ENCODE data around the gene MEN1.

The MEN1 gene

GRCh38 chr11:64801561-64802369, 8.6 kb downstream of the MEN1 start:
- no peak for DNase-seq (ENCODE audit: low read depth in 3 of 3)

DNA sequence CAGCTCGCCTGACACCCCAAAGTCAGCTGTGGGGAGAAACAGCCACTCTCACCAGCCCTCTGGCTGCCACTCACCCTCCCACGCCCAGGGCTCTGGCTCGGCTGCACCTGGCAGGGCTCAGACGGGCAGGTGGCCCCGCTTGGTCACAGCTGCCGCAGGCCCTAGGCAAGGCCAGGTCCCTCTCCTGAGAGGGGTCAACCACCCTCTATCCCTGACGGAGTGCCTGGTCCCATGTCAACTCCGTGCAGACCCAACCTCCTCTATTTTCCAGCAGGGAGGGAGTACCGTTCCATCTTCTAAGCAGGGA, 9.2 kb downstream of the MEN1 start:
- no peak for DNase-seq (ENCODE audit: low read depth in 3 of 3)

GRCh38 chr11:64800303-64801157, 9.8 kb downstream of the MEN1 start:
- no peak for DNase-seq (ENCODE audit: low read depth in 3 of 3)

DNA sequence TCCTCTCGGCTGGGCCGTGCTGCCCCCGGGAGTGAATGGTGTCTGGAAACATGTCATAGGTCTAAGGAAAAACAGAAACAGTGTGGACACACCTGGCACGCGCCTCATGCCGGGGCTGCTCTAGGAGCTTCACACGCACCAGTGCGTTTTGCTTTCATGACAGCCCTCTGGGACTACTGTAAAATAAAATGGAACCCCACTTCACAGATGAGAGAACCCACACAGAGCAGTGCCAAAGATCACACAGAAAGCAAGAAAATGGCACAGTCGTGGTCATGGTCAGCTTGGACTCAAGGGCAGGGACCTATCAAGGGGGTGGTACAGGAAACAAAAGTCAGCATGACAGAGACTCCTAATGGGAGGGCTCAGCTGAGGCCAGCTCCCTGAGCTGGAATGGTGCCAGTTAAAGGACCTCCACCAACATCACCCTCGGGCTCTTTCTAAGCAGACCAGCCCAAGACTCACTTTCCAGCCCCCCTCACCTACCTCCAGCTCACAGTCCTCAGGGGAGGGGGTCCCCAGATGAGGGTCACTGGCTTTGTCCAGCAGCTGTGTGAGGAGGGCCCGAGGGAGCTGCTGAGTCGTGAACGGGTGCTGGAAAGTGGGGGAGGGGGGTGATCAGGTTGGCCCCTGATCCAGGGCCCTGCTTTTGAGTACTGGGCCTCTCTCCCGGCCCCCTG, 10.6 kb downstream of the MEN1 start:
- DNase-seq (ENCODE audit: low read depth in 3 of 3): no peak

DNA sequence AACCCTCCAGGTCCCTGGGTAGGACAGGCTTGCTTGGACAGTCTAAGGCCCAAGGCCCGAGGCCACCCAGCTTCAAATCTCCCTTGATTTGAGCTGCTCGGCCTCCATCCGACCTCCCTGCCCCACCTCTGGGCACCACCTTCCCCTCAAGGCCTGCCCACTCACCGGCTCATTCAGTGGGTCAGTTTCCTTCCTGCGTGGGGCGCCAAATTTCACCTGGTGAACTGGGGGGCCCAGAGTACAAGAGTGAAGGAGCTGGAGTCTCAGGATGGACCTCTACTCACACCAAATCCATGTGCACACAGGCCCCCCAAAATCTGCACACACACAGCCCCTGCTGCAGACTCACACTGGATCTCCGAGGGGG, 11.1 kb downstream of the MEN1 start:
- no peak for DNase-seq (ENCODE audit: low read depth in 3 of 3)

DNA sequence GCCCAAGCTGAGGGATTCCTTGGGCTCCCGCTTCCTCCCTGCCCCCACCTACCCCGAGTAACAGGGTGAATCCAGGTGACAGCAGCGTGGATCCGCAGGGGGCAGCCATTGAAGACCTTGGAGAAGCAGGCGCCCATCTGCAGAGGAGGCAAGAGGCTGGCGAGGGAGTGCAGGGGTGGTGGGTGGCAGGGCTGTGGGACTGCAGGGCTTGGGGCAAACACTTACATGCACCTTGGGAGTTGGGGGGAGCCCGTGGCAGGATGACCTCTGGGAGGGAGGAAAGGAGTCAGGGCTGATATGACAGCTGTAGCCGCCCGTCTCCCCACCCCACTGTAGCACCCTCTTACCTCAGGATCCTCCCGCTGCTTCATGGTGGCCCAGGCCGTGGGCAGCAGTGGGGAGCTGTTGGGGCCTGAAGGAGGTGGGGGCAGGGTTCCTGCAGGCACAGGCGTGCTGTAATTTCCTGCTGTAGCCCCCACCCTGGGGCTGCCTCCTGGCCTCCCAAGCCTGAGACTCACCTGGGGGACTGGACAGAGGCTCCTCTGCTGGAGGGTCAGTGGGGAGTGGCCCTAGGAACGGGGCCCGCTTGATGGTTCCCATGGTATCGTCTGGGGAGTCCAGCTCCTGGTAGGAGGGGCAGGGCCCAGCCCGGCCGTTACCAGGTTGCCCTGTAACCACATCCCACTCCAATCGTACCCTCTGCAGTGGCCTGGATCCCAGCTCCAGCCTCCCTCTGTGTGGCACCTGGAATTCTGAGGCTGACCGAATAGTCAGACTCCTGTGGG, 13.4 kb downstream of the MEN1 start:
- no peak for DNase-seq (ENCODE audit: low read depth in 3 of 3)

DNA sequence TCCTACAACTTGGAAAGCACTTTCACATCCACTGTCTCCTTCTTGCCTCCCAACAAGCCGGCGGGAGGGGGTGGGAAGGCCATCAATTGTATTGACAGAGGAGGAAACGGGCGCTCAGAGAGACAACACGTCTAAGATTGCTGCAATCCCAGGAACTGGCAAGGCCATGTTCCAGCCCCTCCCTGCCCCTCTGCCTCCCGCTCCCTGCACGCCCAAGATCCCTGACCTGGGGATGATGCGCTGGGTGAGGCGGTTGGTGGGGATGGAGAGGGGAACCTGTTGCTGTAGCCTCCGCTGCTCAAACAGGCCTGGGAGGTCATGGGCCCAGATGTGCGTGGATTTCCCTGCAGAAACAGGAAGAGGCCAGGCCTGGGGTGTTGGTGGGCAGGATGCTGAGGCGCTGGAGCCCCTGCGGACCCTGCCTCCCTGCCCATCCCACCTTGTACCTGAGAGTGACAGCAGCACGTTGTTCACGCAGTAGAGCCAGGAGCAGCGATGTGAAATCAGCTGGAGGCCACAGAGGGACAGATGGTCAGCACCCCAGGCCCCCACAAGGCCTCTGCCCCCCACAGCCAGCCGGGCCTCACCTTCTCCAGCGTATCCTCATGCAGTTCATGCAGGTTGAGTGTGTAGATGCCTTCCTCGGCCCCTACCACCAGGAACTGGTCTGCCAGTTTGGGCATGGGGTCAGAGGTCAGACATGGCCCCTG, 14.1 kb downstream of the MEN1 start:
- DNase-seq (ENCODE audit: low read depth in 3 of 3): no peak

- no peak for DNase-seq (ENCODE audit: low read depth in 3 of 3)
Observed at GRCh38 chr11:64794526-64794925, 15.8 kb downstream of the MEN1 start.

- no peak for DNase-seq (ENCODE audit: low read depth in 3 of 3)
Observed at GRCh38 chr11:64793271-64794160, 16.8 kb downstream of the MEN1 start.

DNA sequence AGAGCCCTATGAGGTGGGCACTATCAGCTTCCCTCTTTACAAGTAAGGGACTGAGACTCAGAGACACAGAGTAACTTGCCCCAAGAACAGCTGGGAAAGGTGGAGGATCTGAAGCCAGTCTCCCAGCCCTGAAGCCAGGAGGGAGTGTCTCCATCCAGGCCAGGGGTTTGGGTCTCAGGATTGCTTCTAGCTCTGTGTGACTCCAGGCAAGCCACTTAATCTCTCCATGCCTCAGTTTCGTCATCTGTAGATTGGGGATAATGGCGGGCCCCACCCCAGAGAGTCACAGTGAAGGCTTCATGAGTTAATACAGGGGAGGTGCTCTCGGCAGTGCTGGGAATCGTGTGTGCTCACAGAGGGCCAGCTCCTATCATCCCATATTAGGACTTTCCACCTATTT, 17.9 kb downstream of the MEN1 start:
- no peak for DNase-seq (ENCODE audit: low read depth in 3 of 3)

DNA sequence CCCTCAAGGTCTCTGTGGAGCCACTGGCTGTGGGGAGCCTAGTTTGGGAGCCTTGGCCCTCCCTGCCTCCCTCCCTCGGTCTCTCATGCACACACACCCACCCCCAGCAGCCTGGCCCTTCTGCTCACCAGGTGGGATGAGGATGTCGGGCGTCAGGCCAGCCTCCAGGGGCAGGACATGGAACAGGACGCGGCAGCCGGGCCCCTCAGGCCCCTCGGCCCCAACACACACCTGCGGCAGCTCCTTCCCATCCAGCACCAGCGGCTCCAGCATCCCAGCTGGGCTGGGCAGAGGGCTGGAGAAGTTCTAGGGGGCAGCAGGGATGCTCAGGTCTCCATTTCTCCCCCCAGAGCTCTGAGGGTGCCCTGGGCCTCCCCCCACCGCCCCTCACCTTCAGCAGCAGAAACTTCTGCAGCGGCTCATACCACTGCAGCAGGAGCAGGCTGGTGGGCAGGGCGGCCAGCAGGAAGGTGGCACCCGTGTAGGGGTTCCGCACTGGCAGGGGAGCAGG, 18.5 kb downstream of the MEN1 start:
- DNase-seq (ENCODE audit: low read depth in 3 of 3): no peak

GRCh38 chr11:64790205-64791095, 19.9 kb downstream of the MEN1 start:
- no peak for DNase-seq (ENCODE audit: low read depth in 3 of 3)

- DNase-seq (ENCODE audit: low read depth in 3 of 3): no peak
Observed at GRCh38 chr11:64789331-64790204, 20.8 kb downstream of the MEN1 start.

DNA sequence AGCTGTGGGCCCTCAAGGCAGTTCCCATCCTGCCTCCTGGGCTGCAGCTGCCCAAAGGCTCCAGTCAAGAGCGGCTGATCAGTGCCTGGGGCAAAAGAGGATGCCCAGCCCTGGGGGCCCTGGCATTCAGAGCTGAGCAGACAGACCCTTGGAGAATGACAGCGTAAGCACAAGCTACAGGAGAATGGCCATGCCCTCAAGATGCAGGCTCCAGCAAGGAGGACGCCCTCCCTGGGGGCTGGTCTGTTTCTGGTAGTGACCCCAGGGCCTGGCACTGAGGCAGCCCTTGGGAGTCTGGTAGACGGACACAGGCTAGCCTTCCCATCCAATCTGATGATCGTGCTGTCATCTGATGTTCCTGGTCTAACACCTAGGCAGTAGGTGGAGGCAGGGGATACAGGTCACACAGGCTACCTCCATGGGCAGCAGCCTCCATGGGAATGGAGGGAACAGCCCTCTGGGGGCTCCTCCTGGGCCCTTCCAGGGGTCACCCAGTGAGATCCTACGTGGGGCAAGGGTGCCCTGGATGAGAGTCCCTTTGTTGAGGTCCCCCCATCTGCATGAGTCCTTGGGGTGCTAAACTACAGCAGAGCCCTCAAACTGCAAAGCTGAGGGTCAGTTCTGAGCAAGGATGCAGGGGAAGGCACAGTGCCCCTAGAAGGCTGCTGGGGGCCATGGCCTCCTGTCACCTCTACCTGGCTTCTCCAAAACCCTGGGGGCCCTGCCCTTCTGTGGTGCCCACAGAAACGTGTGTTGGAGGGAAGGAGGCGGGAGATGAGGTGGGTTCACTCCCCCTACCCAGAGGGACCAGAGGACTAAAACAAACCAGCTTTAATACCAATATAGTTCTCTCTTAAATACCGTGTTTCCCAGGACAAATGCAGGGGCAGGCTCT, 21.8 kb downstream of the MEN1 start:
- no peak for DNase-seq (ENCODE audit: low read depth in 3 of 3)

GRCh38 chr11:64787526-64788320, 22.6 kb downstream of the MEN1 start:
- DNase-seq (ENCODE audit: low read depth in 3 of 3): peak in 2 of 3 experiments; percentile 32 to 40

DNA sequence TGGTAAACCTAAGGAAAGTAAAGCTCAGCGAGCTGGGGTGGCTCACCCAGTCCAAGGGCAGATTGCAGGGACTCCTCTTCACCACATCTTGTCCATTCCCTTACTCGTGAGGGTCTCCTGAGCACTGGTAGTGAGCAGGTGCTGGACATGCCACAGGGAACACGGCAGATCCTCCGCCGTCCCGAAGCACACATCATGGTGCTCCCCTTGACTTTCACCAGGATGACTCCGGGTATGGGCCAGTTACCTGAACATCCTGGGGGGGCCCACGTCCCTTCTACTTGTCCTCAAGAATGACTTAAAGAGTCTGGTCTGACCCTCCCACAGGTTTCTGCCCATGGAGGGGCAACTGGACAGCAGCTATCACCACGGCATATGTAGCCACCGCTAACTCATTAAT, 24.0 kb downstream of the MEN1 start:
- DNase-seq (ENCODE audit: low read depth in 3 of 3): no peak
